Endodermal cell (in vitro differentiated cells): Measurements from ENCODE around the gene RGS14. TPM values are rescaled to one million over a fixed set of nuclear protein-coding genes. Genes with fewer than 3 reads are reported as not detected.

Experiments used
- DNase-seq: peaks from one replicate; pipeline ENCODE4 v3.0.0-alpha.2; 2017
- H3K27ac ChIP-seq: 2 replicates; pipeline ENCODE4 v1.5.1; 2013; ENCODE audit warnings: mild to moderate bottlenecking, low read depth, low read length, moderate library complexity
- H3K27me3 ChIP-seq: 2 replicates; pipeline ENCODE4 v1.6.1; 2013; ENCODE audit warnings: mild to moderate bottlenecking, low read length, moderate library complexity; ENCODE audit not compliant: insufficient read depth, control insufficient read depth, poor library complexity, severe bottlenecking
- H3K36me3 ChIP-seq: 2 replicates; pipeline ENCODE4 v1.7.0; 2013; ENCODE audit warnings: mild to moderate bottlenecking, low read length, moderate library complexity; ENCODE audit not compliant: control insufficient read depth, insufficient read depth
- H3K4me1 ChIP-seq: one replicate; pipeline ENCODE4 v1.7.0; 2013; ENCODE audit warnings: low read length; ENCODE audit not compliant: control insufficient read depth, insufficient read depth
- H3K4me3 ChIP-seq: 2 replicates; pipeline ENCODE4 v1.5.1; 2013; ENCODE audit warnings: mild to moderate bottlenecking, low read length, moderate library complexity
- H3K9ac ChIP-seq: 2 replicates; pipeline ENCODE4 v1.6.1; 2013; ENCODE audit warnings: mild to moderate bottlenecking, low read length, moderate library complexity; ENCODE audit not compliant: poor library complexity, severe bottlenecking; ENCODE audit errors: extremely low read depth
- H3K9me3 ChIP-seq: 2 replicates; pipeline ENCODE4 v1.6.1; 2013; ENCODE audit warnings: mild to moderate bottlenecking, low read length, moderate library complexity; ENCODE audit not compliant: control insufficient read depth
- H3K27ac Mint-ChIP-seq: 2 replicates; pipeline ENCODE4 v1.8.0; 2020; ENCODE audit warnings: mixed read lengths
- H3K27me3 Mint-ChIP-seq: 2 replicates; pipeline ENCODE4 v1.8.0; 2021; ENCODE audit warnings: mild to moderate bottlenecking, mixed read lengths; ENCODE audit not compliant: insufficient read depth
- H3K36me3 Mint-ChIP-seq: 2 replicates; pipeline ENCODE4 v1.8.0; 2020; ENCODE audit warnings: low read depth, mixed read lengths
- H3K4me1 Mint-ChIP-seq: 2 replicates; pipeline ENCODE4 v1.8.0; 2020; ENCODE audit warnings: mixed read lengths
- H3K4me3 Mint-ChIP-seq: 2 replicates; pipeline ENCODE4 v1.8.0; 2020; ENCODE audit warnings: mild to moderate bottlenecking, moderate library complexity, mixed read lengths
- H3K9me3 Mint-ChIP-seq: 2 replicates; pipeline ENCODE4 v1.8.0; 2020; ENCODE audit warnings: mild to moderate bottlenecking, mixed read lengths
- WGBS, 2 experiments: methylation state at CpG; one replicate each; pipeline versions ENCODE4 v1.1.5 to v1.1.7; 2013; ENCODE audit warnings: missing lambda C conversion rate in 2 of 2, mixed read lengths in 1 of 2; ENCODE audit not compliant: insufficient coverage in 1 of 2, insufficient read length in 1 of 2; 5-methylcytosine and 5-hydroxymethylcytosine counted together
- total RNA-seq, 2 donors: library from RNA; stranded (reverse); fragmentation: NEBNext Ultra II Directional in 1 of 2; extraction: Animal tissue kit (Norgen Biotek cat#: 25700) in 1 of 2; gene quantifications; 2 replicates in 1 of 2; 3 replicates in 1 of 2; pipeline ENCODE4 v1.2.1, GENCODE V29; 2021
- TF ChIP-seq, protein P1 (sequence below): fragments of 200-600 bp; sonication (generic); conservative IDR thresholded peaks from 2 replicates; pipeline ENCODE4 v1.5.0; 2021; ENCODE audit warnings: antibody characterized with exemption, mild to moderate bottlenecking

RGS14 gene
- total RNA-seq, 2 donors from 2014 or later: 14.2 to 21.9 TPM

DNA sequence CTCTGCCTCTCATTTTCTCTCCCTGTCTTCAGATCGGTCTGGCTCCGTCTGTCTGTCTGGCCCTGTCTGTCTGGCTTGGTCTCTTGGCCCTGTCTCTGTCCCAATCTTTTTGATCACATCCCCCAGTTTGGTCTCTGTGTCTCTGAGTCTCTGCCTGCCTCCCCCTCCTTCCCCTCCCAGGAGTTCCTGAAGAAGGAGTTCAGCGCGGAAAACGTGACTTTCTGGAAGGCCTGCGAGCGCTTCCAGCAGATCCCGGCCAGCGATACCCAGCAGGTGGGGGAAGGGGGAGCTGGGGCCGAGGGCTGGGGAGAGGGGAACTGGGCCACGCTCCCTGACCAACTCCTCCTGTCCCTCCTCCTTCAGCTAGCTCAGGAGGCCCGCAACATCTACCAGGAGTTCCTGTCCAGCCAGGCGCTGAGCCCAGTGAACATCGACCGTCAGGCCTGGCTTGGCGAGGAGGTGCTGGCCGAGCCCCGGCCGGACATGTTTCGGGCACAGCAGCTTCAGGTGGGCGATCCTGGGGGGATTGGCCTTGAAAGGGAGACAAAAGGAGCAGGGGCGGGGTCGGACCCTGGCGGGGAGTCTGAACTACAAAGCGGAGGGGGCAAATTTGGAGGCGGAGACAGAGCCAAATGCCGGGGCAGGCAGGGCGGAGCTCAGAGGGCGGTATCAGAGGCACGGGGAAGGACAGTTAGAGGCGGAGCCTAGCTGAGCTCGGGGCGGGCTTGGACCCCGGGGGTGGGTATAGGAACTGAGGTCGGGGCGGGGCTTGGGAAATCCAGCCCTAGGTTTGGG lies 9.0 kb downstream of the RGS14 start:
- peak; percentile 98 for DNase-seq
- Histone ChIP-seq H3K4me3 (peak overlapping the region; percentile 78), H3K36me3 (no peaks in the 10 kb centered on the region), H3K27me3 (peaks cover 10% of the 10 kb centered on the region), H3K4me1 (peaks cover 7% of the 10 kb centered on the region), H3K9ac (peak overlapping the region; percentile 59), H3K9me3 (no peaks in the 10 kb centered on the region), H3K27ac (peak overlapping the region; percentile 80)
- peaks cover 32% of the 10 kb centered on the region for H3K27me3 Mint-ChIP-seq
- H3K36me3 Mint-ChIP-seq: no peaks in the 10 kb centered on the region
- peak overlapping the region; percentile 96 for H3K27ac Mint-ChIP-seq
- peaks cover 27% of the 10 kb centered on the region for H3K4me1 Mint-ChIP-seq
- H3K9me3 Mint-ChIP-seq: no peaks in the 10 kb centered on the region
- WGBS, 2 experiments: 3 to 21% methylated on average over 2 to 35 of the region's 36 CpGs
- TF ChIP-seq, protein P1, sequence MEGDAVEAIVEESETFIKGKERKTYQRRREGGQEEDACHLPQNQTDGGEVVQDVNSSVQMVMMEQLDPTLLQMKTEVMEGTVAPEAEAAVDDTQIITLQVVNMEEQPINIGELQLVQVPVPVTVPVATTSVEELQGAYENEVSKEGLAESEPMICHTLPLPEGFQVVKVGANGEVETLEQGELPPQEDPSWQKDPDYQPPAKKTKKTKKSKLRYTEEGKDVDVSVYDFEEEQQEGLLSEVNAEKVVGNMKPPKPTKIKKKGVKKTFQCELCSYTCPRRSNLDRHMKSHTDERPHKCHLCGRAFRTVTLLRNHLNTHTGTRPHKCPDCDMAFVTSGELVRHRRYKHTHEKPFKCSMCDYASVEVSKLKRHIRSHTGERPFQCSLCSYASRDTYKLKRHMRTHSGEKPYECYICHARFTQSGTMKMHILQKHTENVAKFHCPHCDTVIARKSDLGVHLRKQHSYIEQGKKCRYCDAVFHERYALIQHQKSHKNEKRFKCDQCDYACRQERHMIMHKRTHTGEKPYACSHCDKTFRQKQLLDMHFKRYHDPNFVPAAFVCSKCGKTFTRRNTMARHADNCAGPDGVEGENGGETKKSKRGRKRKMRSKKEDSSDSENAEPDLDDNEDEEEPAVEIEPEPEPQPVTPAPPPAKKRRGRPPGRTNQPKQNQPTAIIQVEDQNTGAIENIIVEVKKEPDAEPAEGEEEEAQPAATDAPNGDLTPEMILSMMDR: no peak
- peak overlapping the region; percentile 72 for H3K4me3 Mint-ChIP-seq

DNA sequence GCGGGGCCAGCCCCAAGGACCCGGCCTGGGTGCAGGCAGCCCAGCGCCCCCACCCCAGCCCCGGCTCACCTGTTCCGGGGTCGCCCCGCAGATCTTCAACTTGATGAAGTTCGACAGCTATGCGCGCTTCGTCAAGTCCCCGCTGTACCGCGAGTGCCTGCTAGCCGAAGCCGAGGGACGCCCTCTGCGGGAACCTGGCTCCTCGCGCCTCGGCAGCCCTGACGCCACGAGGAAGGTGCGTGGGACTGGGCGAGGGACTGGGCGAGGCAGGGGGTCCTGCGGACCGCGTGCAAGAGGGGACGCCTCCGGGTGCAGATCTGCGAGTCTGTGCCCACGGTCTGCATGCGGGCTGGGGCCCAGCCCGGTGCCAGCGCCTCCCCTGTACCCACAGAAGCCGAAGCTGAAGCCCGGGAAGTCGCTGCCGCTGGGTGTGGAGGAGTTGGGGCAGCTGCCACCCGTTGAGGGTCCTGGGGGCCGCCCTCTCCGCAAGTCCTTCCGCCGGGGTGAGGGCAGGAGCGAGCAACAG lies 9.7 kb downstream of the RGS14 start:
- WGBS, 2 experiments: 26 to 43% methylated on average over 21 to 46 of the region's 46 CpGs
- Mint-ChIP-seq H3K27ac (no peak overlapping the region), H3K36me3 (no peaks in the 10 kb centered on the region), H3K9me3 (no peaks in the 10 kb centered on the region), H3K4me1 (peaks cover 22% of the 10 kb centered on the region), H3K4me3 (peak overlapping the region; percentile 72), H3K27me3 (peaks cover 27% of the 10 kb centered on the region)
- Histone ChIP-seq H3K9me3 (no peaks in the 10 kb centered on the region), H3K9ac (no peak overlapping the region), H3K36me3 (no peaks in the 10 kb centered on the region), H3K4me1 (peaks cover 7% of the 10 kb centered on the region), H3K4me3 (peak overlapping the region; percentile 78), H3K27me3 (peaks cover 3% of the 10 kb centered on the region), H3K27ac (no peak overlapping the region)
- no peak for DNase-seq
- TF ChIP-seq, protein P1: no peak

DNA sequence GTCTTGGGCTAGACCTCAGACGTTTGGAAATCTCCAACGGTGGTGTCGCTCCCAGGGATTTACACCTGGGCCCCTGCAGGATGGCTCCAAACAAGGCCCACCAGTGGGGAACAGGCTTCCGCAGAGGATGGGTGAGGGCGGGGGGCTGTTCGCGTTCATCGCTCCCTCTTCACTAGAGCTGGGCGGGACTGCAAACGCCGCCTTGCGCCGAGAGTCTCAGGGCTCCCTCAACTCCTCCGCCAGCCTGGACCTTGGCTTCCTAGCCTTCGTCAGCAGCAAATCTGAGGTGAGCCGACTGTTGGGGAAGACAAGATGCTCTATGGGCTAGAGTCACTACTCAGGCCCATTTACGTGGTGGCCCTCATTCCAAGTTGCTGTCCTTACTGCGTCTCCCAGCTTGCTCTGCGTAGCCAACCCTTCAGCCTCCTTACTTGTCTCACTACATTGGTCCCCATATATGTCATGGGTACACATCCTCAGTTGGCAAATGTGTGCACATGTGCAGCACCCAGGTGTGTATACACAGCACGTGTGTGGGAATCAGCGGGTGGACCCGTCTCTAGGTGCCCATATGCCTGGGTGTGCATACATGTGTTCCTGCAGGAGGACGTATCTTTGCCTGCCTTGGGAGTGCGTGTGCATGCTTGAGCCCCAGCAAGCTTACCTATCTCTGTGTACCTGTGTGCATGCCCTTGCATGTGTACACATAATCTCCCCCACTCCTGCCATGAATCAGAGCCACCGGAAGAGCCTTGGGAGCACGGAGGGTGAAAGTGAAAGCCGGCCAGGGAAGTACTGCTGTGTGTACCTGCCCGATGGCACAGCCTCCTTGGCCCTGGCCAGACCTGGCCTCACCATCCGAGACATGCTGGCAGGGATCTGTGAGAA lies 10.5 kb downstream of the RGS14 start:
- H3K36me3 ChIP-seq: no peaks in the 10 kb centered on the region
- H3K4me3 ChIP-seq: peak overlapping the region; percentile 78
- TF ChIP-seq, protein P1: no peak
- no peaks in the 10 kb centered on the region for H3K9me3 ChIP-seq
- Mint-ChIP-seq H3K4me3 (peak overlapping the region; percentile 72), H3K27ac (no peak overlapping the region), H3K27me3 (peaks cover 23% of the 10 kb centered on the region), H3K9me3 (no peaks in the 10 kb centered on the region), H3K4me1 (peaks cover 21% of the 10 kb centered on the region), H3K36me3 (no peaks in the 10 kb centered on the region)
- H3K9ac ChIP-seq: no peak overlapping the region
- H3K27ac ChIP-seq: no peak overlapping the region
- no peaks in the 10 kb centered on the region for H3K27me3 ChIP-seq
- peak; percentile 53 for DNase-seq
- WGBS, 2 experiments: 95 to 96% methylated on average over 26 to 29 of the region's 29 CpGs
- peaks cover 7% of the 10 kb centered on the region for H3K4me1 ChIP-seq
